ENCODE results near the gene ARHGAP12.

The ARHGAP12 gene

GRCh38 chr10:31953080-31953479, 24.4 kb upstream of the ARHGAP12 start:
- in situ Hi-C loops (cut with MboI; ENCODE audit: low pct_unique_long_range_greater_than_20kb, low sequenced_read_pairs), result no loop called here
- DNase-seq, result no peak

GRCh38 chr10:31952066-31952465, 23.4 kb upstream of the ARHGAP12 start:
- in situ Hi-C loops (cut with MboI; ENCODE audit: low pct_unique_long_range_greater_than_20kb, low sequenced_read_pairs), result no loop called here
- peak; percentile 88 for DNase-seq

- in situ Hi-C loops (cut with MboI; ENCODE audit: low pct_unique_long_range_greater_than_20kb, low sequenced_read_pairs), result no loop called here
- no peak for DNase-seq
Measured at GRCh38 chr10:31949266-31949665, 20.6 kb upstream of the ARHGAP12 start.

GRCh38 chr10:31948021-31948420, 19.4 kb upstream of the ARHGAP12 start:
- in situ Hi-C loops (cut with MboI; ENCODE audit: low pct_unique_long_range_greater_than_20kb, low sequenced_read_pairs), result no loop called here
- no peak for DNase-seq

- peak; percentile 26 for DNase-seq
- in situ Hi-C loops (cut with MboI; ENCODE audit: low pct_unique_long_range_greater_than_20kb, low sequenced_read_pairs), result no loop called here
Measured at GRCh38 chr10:31947144-31947926, 18.7 kb upstream of the ARHGAP12 start.

- in situ Hi-C loops (cut with MboI; ENCODE audit: low pct_unique_long_range_greater_than_20kb, low sequenced_read_pairs), result no loop called here
Measured at GRCh38 chr10:31945392-31945791, 16.8 kb upstream of the ARHGAP12 start.

GRCh38 chr10:31944071-31944433, 15.4 kb upstream of the ARHGAP12 start:
- in situ Hi-C loops (cut with MboI; ENCODE audit: low pct_unique_long_range_greater_than_20kb, low sequenced_read_pairs), result no loop called here
- DNase-seq, result no peak

More at GRCh38 chr10:31945392-31945791, 16.8 kb upstream of the ARHGAP12 start:
- no peak for DNase-seq

GRCh38 chr10:31942892-31943291, 14.3 kb upstream of the ARHGAP12 start:
- in situ Hi-C loops (cut with MboI; ENCODE audit: low pct_unique_long_range_greater_than_20kb, low sequenced_read_pairs), result no loop called here

GRCh38 chr10:31942435-31942834, 13.8 kb upstream of the ARHGAP12 start:
- DNase-seq, result no peak
- in situ Hi-C loops (cut with MboI; ENCODE audit: low pct_unique_long_range_greater_than_20kb, low sequenced_read_pairs), result no loop called here

More at GRCh38 chr10:31942892-31943291, 14.3 kb upstream of the ARHGAP12 start:
- no peak for DNase-seq

- no peak for DNase-seq
Measured at GRCh38 chr10:31940839-31941653, 12.4 kb upstream of the ARHGAP12 start.

GRCh38 chr10:31939797-31940708, 11.4 kb upstream of the ARHGAP12 start:
- in situ Hi-C loops (cut with MboI; ENCODE audit: low pct_unique_long_range_greater_than_20kb, low sequenced_read_pairs), result no loop called here
- DNase-seq, result no peak

More at GRCh38 chr10:31940839-31941653, 12.4 kb upstream of the ARHGAP12 start:
- in situ Hi-C loops (cut with MboI; ENCODE audit: low pct_unique_long_range_greater_than_20kb, low sequenced_read_pairs), result no loop called here

- no peak for DNase-seq
- in situ Hi-C loops (cut with MboI; ENCODE audit: low pct_unique_long_range_greater_than_20kb, low sequenced_read_pairs), result no loop called here
Measured at GRCh38 chr10:31937371-31937770, 8.7 kb upstream of the ARHGAP12 start.

GRCh38 chr10:31936933-31937332, 8.3 kb upstream of the ARHGAP12 start:
- no peak for DNase-seq
- in situ Hi-C loops (cut with MboI; ENCODE audit: low pct_unique_long_range_greater_than_20kb, low sequenced_read_pairs), result no loop called here

- in situ Hi-C loops (cut with MboI; ENCODE audit: low pct_unique_long_range_greater_than_20kb, low sequenced_read_pairs), result no loop called here
- DNase-seq, result no peak
Measured at GRCh38 chr10:31936086-31936485, 7.5 kb upstream of the ARHGAP12 start.

GRCh38 chr10:31935678-31936077, 7.0 kb upstream of the ARHGAP12 start:
- no peak for DNase-seq
- in situ Hi-C loops (cut with MboI; ENCODE audit: low pct_unique_long_range_greater_than_20kb, low sequenced_read_pairs), result no loop called here

GRCh38 chr10:31932838-31933237, 4.2 kb upstream of the ARHGAP12 start:
- in situ Hi-C loops (cut with MboI; ENCODE audit: low pct_unique_long_range_greater_than_20kb, low sequenced_read_pairs), result no loop called here
- DNase-seq, result no peak

- in situ Hi-C loops (cut with MboI; ENCODE audit: low pct_unique_long_range_greater_than_20kb, low sequenced_read_pairs), result no loop called here
- DNase-seq, result no peak
Measured at GRCh38 chr10:31930856-31931255, 2.2 kb upstream of the ARHGAP12 start.

- peak; percentile 74 for DNase-seq
- in situ Hi-C loops (cut with MboI; ENCODE audit: low pct_unique_long_range_greater_than_20kb, low sequenced_read_pairs), result no loop called here
Measured at GRCh38 chr10:31930023-31930751, 1.6 kb upstream of the ARHGAP12 start.
